RWPE1 (cell line): ENCODE data around the gene FRAS1.

Experiments
- CTCF ChIA-PET: fragments of 350-600 bp; sonication (Branson Sonifier 250); formaldehyde crosslinking; extraction: SDS; loops from one replicate; lab custom pipeline; 2021; lab: Yijun Ruan, JAX
- POLR2A ChIA-PET: fragments of 400-600 bp; formaldehyde crosslinking; extraction: SDS; loops from one replicate; lab custom pipeline; 2020; ENCODE audit warnings: antibody characterized with exemption; ENCODE audit not compliant: low non-redundant PET; lab: Yijun Ruan, JAX
- DNase-seq: peaks from one replicate; pipeline ENCODE4 v3.0.0; 2012; ENCODE audit warnings: low spot score
- H3K27ac ChIP-seq: fragments of 450-650 bp; 2 replicates; pipeline ENCODE4 v1.5.1; 2017
- TF ChIP-seq, protein P1 (sequence below): fragments of 450-650 bp; conservative IDR thresholded peaks from 2 replicates; pipeline ENCODE4 v1.5.1; 2017; ENCODE audit warnings: low read depth, mild to moderate bottlenecking

The FRAS1 gene

DNA sequence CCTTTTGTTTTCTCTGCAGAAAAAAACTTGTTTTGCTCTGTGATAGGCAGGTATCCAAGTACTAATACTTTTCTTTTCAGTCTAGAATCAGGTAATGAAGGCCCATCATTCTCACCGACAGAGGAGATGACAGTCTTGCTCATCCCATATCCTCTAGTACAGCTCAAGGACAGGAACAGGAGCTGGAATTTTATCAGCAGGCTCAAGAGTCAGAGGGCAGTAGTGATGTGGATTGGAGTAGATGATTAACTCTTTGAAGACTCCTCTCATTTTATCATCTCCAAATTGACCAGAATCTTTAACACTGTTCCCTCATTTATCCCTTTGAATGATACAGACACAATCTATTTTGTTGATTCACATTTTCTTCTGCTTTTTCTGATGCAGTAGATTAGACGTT is 162.7 kb downstream of the FRAS1 start:
- TF ChIP-seq, protein P1, sequence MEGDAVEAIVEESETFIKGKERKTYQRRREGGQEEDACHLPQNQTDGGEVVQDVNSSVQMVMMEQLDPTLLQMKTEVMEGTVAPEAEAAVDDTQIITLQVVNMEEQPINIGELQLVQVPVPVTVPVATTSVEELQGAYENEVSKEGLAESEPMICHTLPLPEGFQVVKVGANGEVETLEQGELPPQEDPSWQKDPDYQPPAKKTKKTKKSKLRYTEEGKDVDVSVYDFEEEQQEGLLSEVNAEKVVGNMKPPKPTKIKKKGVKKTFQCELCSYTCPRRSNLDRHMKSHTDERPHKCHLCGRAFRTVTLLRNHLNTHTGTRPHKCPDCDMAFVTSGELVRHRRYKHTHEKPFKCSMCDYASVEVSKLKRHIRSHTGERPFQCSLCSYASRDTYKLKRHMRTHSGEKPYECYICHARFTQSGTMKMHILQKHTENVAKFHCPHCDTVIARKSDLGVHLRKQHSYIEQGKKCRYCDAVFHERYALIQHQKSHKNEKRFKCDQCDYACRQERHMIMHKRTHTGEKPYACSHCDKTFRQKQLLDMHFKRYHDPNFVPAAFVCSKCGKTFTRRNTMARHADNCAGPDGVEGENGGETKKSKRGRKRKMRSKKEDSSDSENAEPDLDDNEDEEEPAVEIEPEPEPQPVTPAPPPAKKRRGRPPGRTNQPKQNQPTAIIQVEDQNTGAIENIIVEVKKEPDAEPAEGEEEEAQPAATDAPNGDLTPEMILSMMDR = no peak
- ChIA-PET POLR2A (no interaction called here), CTCF (no interaction called here)
- no peak for DNase-seq
- H3K27ac ChIP-seq = no peak overlapping the region

DNA sequence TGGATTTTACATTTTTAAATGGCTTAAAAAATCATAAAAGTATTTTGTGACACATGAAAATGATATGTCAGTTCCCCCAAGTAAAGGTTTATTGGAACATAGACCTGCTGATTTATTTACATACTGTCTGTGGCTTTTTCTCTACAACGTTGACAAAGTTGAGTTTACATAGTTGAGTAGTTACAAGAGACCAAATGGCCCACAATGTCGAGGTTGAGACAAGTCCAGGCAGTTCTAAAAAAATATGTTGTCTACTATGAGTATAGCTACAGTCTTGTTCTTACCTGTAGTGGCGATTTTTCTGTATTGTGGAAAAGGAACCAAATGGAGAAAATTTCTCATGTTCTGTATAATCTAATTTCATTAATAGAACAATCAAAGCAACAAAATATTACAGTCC is 163.2 kb downstream of the FRAS1 start:
- no peak overlapping the region for H3K27ac ChIP-seq
- ChIA-PET POLR2A (no interaction called here), CTCF (interaction anchor here (0.7 kb wide), 1 partner anchor 424 kb away, joined by 3 read pairs; no protein-coding TSS in a partner anchor)
- no peak for DNase-seq
- TF ChIP-seq, protein P1 = no peak

DNA sequence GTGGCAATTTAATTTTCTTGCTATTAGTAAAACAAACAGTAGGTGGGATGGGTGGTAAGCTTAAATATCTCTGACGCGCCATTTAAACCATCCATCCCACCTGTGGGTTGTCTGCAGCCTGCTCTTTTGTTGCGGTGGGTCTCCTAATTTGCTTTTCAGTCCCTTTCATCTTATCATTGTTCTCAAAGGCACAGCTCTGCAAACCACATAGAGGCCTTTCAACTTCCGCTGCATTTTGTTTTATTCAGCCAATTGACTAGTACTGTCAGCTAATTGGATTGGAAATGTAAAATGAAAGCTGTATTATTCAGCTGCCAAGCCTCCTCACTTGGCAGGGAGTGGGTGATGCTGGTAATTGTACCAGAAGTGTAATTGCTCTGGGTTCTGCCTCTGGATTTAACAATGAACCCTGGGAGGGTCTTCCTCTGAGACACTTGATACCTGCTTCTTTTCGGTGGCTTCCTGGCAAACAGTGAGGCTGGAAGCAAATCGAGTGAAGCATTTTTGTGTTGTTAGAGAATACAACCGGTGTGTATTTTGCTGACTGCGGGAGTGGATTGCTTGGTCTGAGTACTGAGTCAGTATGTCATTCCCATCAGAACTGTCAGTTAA is 165.6 kb downstream of the FRAS1 start:
- DNase-seq = no peak
- no peak overlapping the region for H3K27ac ChIP-seq
- TF ChIP-seq, protein P1 = no peak
- POLR2A ChIA-PET = no interaction called here
- CTCF ChIA-PET = no interaction called here

DNA sequence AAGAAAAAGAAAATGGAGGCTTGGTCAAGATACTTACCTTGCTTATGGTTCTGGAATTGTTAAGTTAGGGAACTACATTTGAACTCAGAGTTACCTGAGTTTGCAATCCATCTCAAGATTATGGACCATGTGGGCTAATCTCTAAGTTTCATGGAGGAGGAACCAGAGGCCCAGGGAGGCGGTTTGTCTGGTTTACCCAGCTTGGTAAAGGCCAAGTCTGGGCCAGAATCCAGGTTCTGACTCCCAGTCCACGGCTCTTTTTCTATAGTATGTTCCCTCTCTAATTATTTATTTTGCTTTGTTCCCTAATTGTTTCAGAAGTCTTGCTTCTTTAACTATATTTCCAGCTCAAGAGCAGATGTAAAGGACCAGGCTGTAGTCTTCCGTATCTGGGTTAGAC is 168.1 kb downstream of the FRAS1 start:
- CTCF ChIA-PET = no interaction called here
- POLR2A ChIA-PET = no interaction called here
- TF ChIP-seq, protein P1 = no peak
- H3K27ac ChIP-seq = no peak overlapping the region
- DNase-seq = no peak

DNA sequence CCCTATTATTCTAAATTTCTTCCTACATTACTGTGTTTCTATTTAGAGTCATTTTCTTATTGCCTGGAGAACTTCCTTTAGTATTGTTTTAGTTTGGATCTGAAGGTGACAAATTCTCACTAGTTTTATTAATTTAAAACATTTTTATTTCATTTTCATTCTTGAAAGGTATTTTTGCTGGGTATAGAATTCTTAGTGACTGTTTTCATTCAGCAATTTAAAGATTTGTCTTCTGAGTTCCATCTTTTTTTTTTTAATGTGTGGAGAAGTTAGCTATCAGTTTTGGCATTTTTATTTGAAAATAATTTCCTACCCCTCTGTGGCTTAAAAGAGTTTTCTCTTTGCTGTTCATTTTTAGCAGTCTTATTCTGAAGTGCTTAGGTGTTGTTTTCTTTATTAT is 169.2 kb downstream of the FRAS1 start:
- ChIA-PET CTCF (no interaction called here), POLR2A (no interaction called here)
- H3K27ac ChIP-seq = no peak overlapping the region
- TF ChIP-seq, protein P1 = no peak
- no peak for DNase-seq

DNA sequence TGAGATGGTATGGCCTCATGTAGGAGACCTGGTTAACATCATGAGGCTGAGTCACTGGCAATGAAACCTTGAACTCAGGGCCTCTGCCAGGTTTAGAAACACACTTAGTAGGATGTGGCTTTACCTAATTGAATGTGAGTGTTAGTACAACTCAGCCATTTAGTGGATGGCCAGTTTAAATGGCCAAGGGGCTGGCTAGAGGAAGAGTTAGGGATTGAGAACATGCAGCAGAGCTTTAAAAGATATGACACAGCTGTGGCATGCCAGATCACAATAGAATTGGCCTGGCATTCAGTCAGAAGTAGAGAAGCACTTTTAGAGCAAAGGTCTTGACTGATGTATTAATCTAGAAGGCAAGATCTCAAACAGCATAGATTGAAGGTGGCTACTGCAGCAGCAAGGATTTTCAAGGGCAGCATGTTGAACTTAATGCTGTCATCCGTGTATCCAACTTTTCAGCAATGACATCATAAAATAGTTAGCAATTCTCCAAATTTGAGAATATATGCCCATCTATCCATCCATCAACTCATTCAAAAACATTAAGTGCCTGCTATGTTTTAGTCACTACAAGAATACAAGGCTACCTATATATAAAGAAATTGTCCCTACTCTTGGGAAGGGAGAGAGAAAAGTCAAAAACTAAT is 170.4 kb downstream of the FRAS1 start:
- no peak overlapping the region for H3K27ac ChIP-seq
- TF ChIP-seq, protein P1 = no peak
- DNase-seq = no peak
- POLR2A ChIA-PET = no interaction called here
- CTCF ChIA-PET = no interaction called here
